Globus pallidus (tissue), 1 donor: ENCODE results near the gene NTM.

Experiments
- DNase-seq: peaks from one replicate; pipeline ENCODE4 v3.0.0-alpha.2; 2015; ENCODE audit warnings: low spot score

Gene NTM

GRCh38 chr11:131734871-131735270 is 364.5 kb downstream of the NTM start:
- DNase-seq = no peak

GRCh38 chr11:131737357-131737756 is 366.9 kb downstream of the NTM start:
- no peak for DNase-seq

GRCh38 chr11:131739243-131739882 is 368.9 kb downstream of the NTM start:
- DNase-seq = no peak

- no peak for DNase-seq
These were observed 374.4 kb downstream of the NTM start for GRCh38 chr11:131744847-131745246.

- DNase-seq = no peak
These were observed 375.0 kb downstream of the NTM start for GRCh38 chr11:131745405-131745804.

- DNase-seq = no peak
These were observed 375.8 kb downstream of the NTM start for GRCh38 chr11:131746201-131746600.

GRCh38 chr11:131748151-131749050 is 378.0 kb downstream of the NTM start:
- DNase-seq = peak; percentile 74

- DNase-seq = no peak
These were observed 378.7 kb downstream of the NTM start for GRCh38 chr11:131749101-131749500.

- DNase-seq = no peak
These were observed 379.7 kb downstream of the NTM start for GRCh38 chr11:131750152-131750551.

GRCh38 chr11:131750692-131751091 is 380.3 kb downstream of the NTM start:
- no peak for DNase-seq

- no peak for DNase-seq
These were observed 384.3 kb downstream of the NTM start for GRCh38 chr11:131754671-131755070.

GRCh38 chr11:131756479-131757110 is 386.2 kb downstream of the NTM start:
- no peak for DNase-seq

GRCh38 chr11:131758726-131759125 is 388.3 kb downstream of the NTM start:
- DNase-seq = no peak

GRCh38 chr11:131759140-131759539 is 388.7 kb downstream of the NTM start:
- no peak for DNase-seq

- no peak for DNase-seq
These were observed 390.0 kb downstream of the NTM start for GRCh38 chr11:131760091-131761061.

- peak; percentile 85 for DNase-seq
These were observed 392.1 kb downstream of the NTM start for GRCh38 chr11:131762346-131763110.

GRCh38 chr11:131763193-131763890 is 392.9 kb downstream of the NTM start:
- DNase-seq = no peak

- no peak for DNase-seq
These were observed 393.7 kb downstream of the NTM start for GRCh38 chr11:131764126-131764525.

GRCh38 chr11:131764649-131765048 is 394.2 kb downstream of the NTM start:
- DNase-seq = no peak

GRCh38 chr11:131766637-131767036 is 396.2 kb downstream of the NTM start:
- no peak for DNase-seq
